Thoracic aorta (tissue), 2 donors: ENCODE data around the gene MRPL48. TPM values are rescaled to one million over a fixed set of nuclear protein-coding genes. Genes with fewer than 3 reads are reported as not detected.

Experiments used
- ATAC-seq: fragments of 150-250 bp; one replicate; pipeline ENCODE4 v1.8.0; 2017; ENCODE audit warnings: low read depth; ENCODE audit not compliant: insufficient number of reproducible peaks, low FRiP score
- DNase-seq: peaks from one replicate; pipeline ENCODE4 v3.0.0-alpha.2; 2020; ENCODE audit warnings: low spot score
- H3K27ac ChIP-seq, 2 donors: fragments of 200-600 bp; sonication (generic); 1 replicate in 1 of 2; 2 replicates in 1 of 2; pipeline ENCODE4 v1.5.1; 2016; ENCODE audit warnings: mild to moderate bottlenecking in 2 of 2, moderate library complexity in 2 of 2
- H3K27me3 ChIP-seq: fragments of 200-600 bp; sonication (generic); replicated peaks from 2 replicates; pipeline ENCODE4 v1.6.0; 2016; ENCODE audit warnings: mild to moderate bottlenecking; ENCODE audit not compliant: insufficient read depth
- H3K36me3 ChIP-seq: fragments of 200-600 bp; sonication (generic); one replicate; pipeline ENCODE4 v1.5.1; 2016
- H3K4me1 ChIP-seq, 2 donors: fragments of 200-600 bp; sonication (generic); 1 replicate in 1 of 2; 2 replicates in 1 of 2; pipeline versions ENCODE4 v1.5.1 to v1.6.0; 2016; ENCODE audit warnings: low read depth in 2 of 2, mild to moderate bottlenecking in 1 of 2; ENCODE audit not compliant: control insufficient read depth in 1 of 2
- H3K4me3 ChIP-seq: fragments of 200-600 bp; sonication (generic); 2 replicates; pipeline ENCODE4 v1.5.1; 2016; ENCODE audit warnings: mild to moderate bottlenecking
- H3K9me3 ChIP-seq: fragments of 200-600 bp; sonication (generic); 2 replicates; pipeline ENCODE4 v1.5.1; 2016
- CTCF ChIP-seq: fragments of 200-600 bp; sonication (generic); IDR thresholded peaks from one replicate; pipeline ENCODE4 v1.5.1; 2019; ENCODE audit warnings: antibody characterized with exemption
- total RNA-seq, 2 donors: library from RNA; depleted of rRNA; stranded (reverse); fragments of >200 nt; gene quantifications; one replicate each; pipeline versions ENCODE4 v1.1.0 to v1.2.3, GENCODE V29; 2016

Gene MRPL48
- total RNA-seq, 2 donors from 2014 or later, result 3.8 to 18.6 TPM

- Histone ChIP-seq H3K4me3 (no peak overlapping the region), H3K27me3 (no peaks in the 10 kb centered on the region), H3K36me3 (no peaks in the 10 kb centered on the region), H3K27ac (no peak overlapping the region), H3K9me3 (no peaks in the 10 kb centered on the region), H3K4me1 (peaks cover 0 to 3% of the 10 kb centered on the region in 2 donors)
- ATAC-seq, result no peak
- no peak for TF ChIP-seq CTCF
- no peak for DNase-seq
These were observed 12.7 kb downstream of the MRPL48 start for GRCh38 chr11:73800276-73800806.

DNA sequence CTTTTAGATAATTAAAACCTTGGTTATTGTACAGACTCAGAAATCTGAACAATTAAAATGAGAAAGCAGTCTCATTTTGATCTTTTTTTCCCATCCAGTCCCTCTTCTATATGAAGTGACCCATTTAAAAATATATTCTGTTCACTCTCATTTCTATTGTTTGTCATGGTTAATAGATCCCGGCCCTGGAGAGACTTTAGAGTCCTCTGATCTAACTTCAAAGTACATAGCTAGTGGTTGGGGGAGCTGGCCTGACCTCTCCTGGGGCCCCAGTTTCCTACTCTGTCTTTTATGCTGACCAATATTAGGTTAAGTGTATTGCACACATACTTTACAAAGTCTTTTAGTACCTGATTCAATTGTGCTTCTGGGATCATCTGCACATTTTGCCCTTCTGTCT lies 13.5 kb downstream of the MRPL48 start:
- Histone ChIP-seq H3K9me3 (no peaks in the 10 kb centered on the region), H3K36me3 (no peaks in the 10 kb centered on the region), H3K4me3 (no peak overlapping the region), H3K27me3 (no peaks in the 10 kb centered on the region), H3K4me1 (peaks cover 0 to 3% of the 10 kb centered on the region in 2 donors), H3K27ac (no peak overlapping the region)
- no peak for DNase-seq
- ATAC-seq, result no peak
- no peak for TF ChIP-seq CTCF

DNA sequence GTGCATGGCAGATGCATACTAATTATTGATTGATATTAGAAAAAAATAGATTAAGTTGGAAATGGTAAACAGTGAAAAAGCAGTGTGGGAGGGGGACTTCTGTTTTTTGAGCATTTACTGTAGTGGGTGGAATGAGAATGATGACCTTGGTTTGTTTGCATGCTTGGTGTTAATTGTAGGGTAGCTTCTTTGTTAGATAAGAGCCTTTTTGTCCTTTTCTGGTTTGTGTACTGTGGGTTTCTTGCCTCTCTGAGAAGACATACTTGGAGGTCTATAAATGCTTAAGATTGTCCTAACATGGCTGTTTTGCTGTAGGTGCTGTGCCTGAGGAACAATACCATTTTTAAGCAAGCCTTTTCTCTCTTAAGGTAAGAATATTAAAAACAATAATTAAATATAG lies 17.0 kb downstream of the MRPL48 start:
- ATAC-seq (no peak), DNase-seq (no peak)
- Histone ChIP-seq H3K36me3 (no peaks in the 10 kb centered on the region), H3K27ac (no peak overlapping the region), H3K9me3 (no peaks in the 10 kb centered on the region), H3K4me1 (peaks cover 0 to 3% of the 10 kb centered on the region in 2 donors), H3K4me3 (no peak overlapping the region), H3K27me3 (no peaks in the 10 kb centered on the region)
- no peak for TF ChIP-seq CTCF

GRCh38 chr11:73808052-73808451 lies 20.4 kb downstream of the MRPL48 start:
- no peaks in the 10 kb centered on the region for H3K4me1 ChIP-seq
- TF ChIP-seq CTCF, result no peak
- H3K27ac ChIP-seq, result no peak overlapping the region
- H3K4me3 ChIP-seq, result no peak overlapping the region
- no peaks in the 10 kb centered on the region for H3K36me3 ChIP-seq
- DNase-seq, result no peak
- no peak for ATAC-seq
- H3K9me3 ChIP-seq, result no peaks in the 10 kb centered on the region
- H3K27me3 ChIP-seq, result no peaks in the 10 kb centered on the region

DNA sequence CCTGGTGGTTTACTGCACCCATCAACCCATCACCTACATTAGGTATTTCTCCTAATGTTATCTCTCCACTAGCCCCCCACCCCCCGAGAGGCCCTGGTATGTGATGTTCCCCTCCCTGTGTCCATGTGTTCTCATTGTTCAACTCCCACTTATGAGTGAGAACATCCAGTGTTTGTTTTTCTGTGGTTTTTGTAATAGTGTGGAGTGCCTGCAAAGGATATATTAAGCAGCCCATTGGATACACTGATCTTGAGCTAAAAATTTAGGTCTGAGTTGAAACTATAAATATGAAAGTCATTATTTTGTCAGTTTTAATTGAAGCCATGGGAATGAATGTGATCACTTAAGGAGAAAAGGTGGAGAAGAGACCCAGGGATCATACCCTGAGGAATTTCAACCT lies 23.0 kb downstream of the MRPL48 start:
- Histone ChIP-seq H3K27ac (no peak overlapping the region), H3K36me3 (no peaks in the 10 kb centered on the region), H3K4me1 (no peaks in the 10 kb centered on the region), H3K27me3 (no peaks in the 10 kb centered on the region), H3K9me3 (no peaks in the 10 kb centered on the region), H3K4me3 (no peak overlapping the region)
- DNase-seq (no peak), ATAC-seq (no peak)
- TF ChIP-seq CTCF, result no peak
